ENCODE data around the gene ATP11B.
"Not testable (repeated sequence)": the region's sequence is repeated elsewhere in the genome, so short reads cannot be mapped to it uniquely, and the experiment has no call there.

- not testable (repeated sequence) for TF ChIP-seq CHD1 (IDR thresholded peaks at IDR 0.05; ENCODE audit: low read depth, low read length); CBX5 (IDR thresholded peaks at IDR 0.05; ENCODE audit: low read depth, low read length); ASH2L (IDR thresholded peaks at IDR 0.05; ENCODE audit: low read length); MAX (IDR thresholded peaks at IDR 0.05); CEBPB (IDR thresholded peaks at IDR 0.05; ENCODE audit: low read depth, low read length); EP300 (IDR thresholded peaks at IDR 0.05; ENCODE audit: borderline replicate concordance in 1 of 2, low read depth in 2 of 2, low read length in 2 of 2)
Measured at GRCh38 chr3:182870917-182871316, 77.6 kb downstream of the ATP11B start.

Data from H1 (cell line).